Measurements from ENCODE around the gene LMOD2. TPM values are rescaled to one million over a fixed set of nuclear protein-coding genes. Genes with fewer than 3 reads are reported as not detected.
A peak's percentile ranks its signal among the peaks of the same experiment; 100 is the strongest.

Gene LMOD2
- total and polyA plus RNA-seq, 9 of the 15 experiments (the other 6 are each of a cell fraction or from before 2014, with no cell fraction given) = 0.04 TPM; not detected in 8

DNA sequence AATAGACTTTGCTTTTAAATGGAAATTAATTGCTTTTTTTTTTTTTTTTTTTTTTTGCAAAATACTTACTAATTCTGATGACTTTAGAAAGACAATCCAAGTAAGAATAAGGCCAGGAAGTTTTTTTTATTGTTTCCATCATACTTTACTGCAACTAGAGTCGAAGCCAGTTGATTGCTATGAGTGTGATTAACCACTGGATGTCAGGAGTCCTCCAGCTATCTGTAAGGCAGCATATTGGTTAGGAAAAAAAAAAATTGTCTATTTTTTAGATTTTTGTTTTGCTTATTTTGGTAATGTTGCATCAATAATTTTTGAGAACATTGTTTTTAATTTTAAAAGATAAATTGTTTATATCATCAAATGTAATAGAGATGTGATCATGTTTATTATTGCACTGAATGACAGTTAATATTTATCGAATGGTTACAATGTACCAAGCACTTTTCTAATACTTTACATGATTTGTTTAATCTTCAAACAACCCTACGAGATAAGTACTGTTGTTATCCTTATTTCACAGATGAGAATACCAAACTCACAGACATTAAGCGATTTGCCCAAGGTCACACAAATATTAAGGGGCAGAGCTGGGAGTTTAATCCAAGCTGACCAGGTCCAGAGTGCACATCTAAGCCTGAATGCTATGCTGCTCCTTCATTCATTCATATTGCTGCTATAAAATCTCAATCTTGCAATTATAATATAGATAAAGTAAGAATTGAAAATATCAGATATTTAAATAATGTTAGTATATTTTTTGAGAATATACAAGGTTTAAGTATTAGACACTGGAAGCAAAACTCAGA is 19.9 kb upstream of the LMOD2 start (continued):
- TF ChIP-seq, protein P1, sequence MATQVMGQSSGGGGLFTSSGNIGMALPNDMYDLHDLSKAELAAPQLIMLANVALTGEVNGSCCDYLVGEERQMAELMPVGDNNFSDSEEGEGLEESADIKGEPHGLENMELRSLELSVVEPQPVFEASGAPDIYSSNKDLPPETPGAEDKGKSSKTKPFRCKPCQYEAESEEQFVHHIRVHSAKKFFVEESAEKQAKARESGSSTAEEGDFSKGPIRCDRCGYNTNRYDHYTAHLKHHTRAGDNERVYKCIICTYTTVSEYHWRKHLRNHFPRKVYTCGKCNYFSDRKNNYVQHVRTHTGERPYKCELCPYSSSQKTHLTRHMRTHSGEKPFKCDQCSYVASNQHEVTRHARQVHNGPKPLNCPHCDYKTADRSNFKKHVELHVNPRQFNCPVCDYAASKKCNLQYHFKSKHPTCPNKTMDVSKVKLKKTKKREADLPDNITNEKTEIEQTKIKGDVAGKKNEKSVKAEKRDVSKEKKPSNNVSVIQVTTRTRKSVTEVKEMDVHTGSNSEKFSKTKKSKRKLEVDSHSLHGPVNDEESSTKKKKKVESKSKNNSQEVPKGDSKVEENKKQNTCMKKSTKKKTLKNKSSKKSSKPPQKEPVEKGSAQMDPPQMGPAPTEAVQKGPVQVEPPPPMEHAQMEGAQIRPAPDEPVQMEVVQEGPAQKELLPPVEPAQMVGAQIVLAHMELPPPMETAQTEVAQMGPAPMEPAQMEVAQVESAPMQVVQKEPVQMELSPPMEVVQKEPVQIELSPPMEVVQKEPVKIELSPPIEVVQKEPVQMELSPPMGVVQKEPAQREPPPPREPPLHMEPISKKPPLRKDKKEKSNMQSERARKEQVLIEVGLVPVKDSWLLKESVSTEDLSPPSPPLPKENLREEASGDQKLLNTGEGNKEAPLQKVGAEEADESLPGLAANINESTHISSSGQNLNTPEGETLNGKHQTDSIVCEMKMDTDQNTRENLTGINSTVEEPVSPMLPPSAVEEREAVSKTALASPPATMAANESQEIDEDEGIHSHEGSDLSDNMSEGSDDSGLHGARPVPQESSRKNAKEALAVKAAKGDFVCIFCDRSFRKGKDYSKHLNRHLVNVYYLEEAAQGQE (IDR thresholded peaks at IDR 0.05; ENCODE audit: borderline replicate concordance) = peak; percentile 83
- TF ChIP-seq, protein P1 (CRISPR knock-in tag; IDR thresholded peaks at IDR 0.05; ENCODE audit: low read depth) = no peak
- TF ChIP-seq CEBPG (CRISPR knock-in tag; IDR thresholded peaks at IDR 0.05) = no peak
- TF ChIP-seq CEBPG (tag; conservative IDR thresholded peaks at IDR 0.05 in 1 of 2, IDR thresholded peaks at IDR 0.05 in 1 of 2) = 0 out of 4 replicates have a peak, but pooled peaks have one; percentile 5 to 21
- TF ChIP-seq SMC3 (conservative IDR thresholded peaks at IDR 0.05; ENCODE audit: insufficient read depth, low read depth, low read length) = peak; percentile 46
- TF ChIP-seq, protein P2, sequence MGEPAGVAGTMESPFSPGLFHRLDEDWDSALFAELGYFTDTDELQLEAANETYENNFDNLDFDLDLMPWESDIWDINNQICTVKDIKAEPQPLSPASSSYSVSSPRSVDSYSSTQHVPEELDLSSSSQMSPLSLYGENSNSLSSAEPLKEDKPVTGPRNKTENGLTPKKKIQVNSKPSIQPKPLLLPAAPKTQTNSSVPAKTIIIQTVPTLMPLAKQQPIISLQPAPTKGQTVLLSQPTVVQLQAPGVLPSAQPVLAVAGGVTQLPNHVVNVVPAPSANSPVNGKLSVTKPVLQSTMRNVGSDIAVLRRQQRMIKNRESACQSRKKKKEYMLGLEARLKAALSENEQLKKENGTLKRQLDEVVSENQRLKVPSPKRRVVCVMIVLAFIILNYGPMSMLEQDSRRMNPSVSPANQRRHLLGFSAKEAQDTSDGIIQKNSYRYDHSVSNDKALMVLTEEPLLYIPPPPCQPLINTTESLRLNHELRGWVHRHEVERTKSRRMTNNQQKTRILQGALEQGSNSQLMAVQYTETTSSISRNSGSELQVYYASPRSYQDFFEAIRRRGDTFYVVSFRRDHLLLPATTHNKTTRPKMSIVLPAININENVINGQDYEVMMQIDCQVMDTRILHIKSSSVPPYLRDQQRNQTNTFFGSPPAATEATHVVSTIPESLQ (CRISPR knock-in tag; IDR thresholded peaks at IDR 0.05) = no peak
- no peak for TF ChIP-seq ZNF165 (CRISPR knock-in tag; IDR thresholded peaks at IDR 0.05; ENCODE audit: borderline replicate concordance)
- TF ChIP-seq GTF2E2 (tag; IDR thresholded peaks at IDR 0.05) = no peak
- TF ChIP-seq BACH1 (tag; IDR thresholded peaks at IDR 0.05) = no peak
- TF ChIP-seq SRSF7 (optimal IDR thresholded peaks at IDR 0.05; ENCODE audit: low read depth, low read length) = no peak
- TF ChIP-seq ZNF79 (CRISPR knock-in tag; IDR thresholded peaks at IDR 0.05; ENCODE audit: low read depth) = no peak
- TF ChIP-seq TAF15 (IDR thresholded peaks at IDR 0.05; ENCODE audit: low read depth, low read length) = no peak
- TF ChIP-seq, protein P3, sequence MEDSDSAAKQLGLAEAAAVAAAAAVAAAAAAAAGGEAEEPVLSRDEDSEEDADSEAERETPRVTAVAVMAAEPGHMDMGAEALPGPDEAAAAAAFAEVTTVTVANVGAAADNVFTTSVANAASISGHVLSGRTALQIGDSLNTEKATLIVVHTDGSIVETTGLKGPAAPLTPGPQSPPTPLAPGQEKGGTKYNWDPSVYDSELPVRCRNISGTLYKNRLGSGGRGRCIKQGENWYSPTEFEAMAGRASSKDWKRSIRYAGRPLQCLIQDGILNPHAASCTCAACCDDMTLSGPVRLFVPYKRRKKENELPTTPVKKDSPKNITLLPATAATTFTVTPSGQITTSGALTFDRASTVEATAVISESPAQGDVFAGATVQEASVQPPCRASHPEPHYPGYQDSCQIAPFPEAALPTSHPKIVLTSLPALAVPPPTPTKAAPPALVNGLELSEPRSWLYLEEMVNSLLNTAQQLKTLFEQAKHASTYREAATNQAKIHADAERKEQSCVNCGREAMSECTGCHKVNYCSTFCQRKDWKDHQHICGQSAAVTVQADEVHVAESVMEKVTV (CRISPR knock-in tag; IDR thresholded peaks at IDR 0.05) = peak; percentile 97
- no peak for TF ChIP-seq ZNF41 (CRISPR knock-in tag; conservative IDR thresholded peaks at IDR 0.05)
- TF ChIP-seq MEF2D (tag; conservative IDR thresholded peaks at IDR 0.05; ENCODE audit: low read depth) = no peak
